H1 (cell line): ENCODE data around the gene GPR160.

Experiments used
- CHD2 ChIP-seq: IDR thresholded peaks from 2 replicates; pipeline ENCODE4 v1.6.1; 2012; ENCODE audit warnings: low read length, improper control_type of control experiment
- CTCF ChIP-seq, 3 experiments: IDR thresholded peaks; 1 replicate in 2 of 3; 2 replicates in 1 of 3; pipeline versions ENCODE4 v1.5.1 to v1.6.1; 2011; ENCODE audit warnings: low read length in 3 of 3, mild to moderate bottlenecking in 3 of 3, inconsistent platforms in 2 of 3, low read depth in 1 of 3, moderate library complexity in 1 of 3; ENCODE audit not compliant: insufficient read depth in 1 of 3; ENCODE audit errors: control extremely low read depth in 1 of 3
- EZH2 ChIP-seq: fragments of 200-600 bp; sonication (generic); IDR thresholded peaks from 2 replicates; pipeline ENCODE4 v1.7.1; 2012; ENCODE audit warnings: low read depth, mild to moderate bottlenecking, moderate library complexity, low read length, inconsistent platforms; ENCODE audit not compliant: severe bottlenecking
- HDAC6 ChIP-seq: IDR thresholded peaks from one replicate; pipeline ENCODE4 v1.7.1; 2012; ENCODE audit warnings: low read depth, mild to moderate bottlenecking, inconsistent platforms, low read length, moderate library complexity
- POLR2A ChIP-seq, 2 experiments: IDR thresholded peaks; 1 replicate in 1 of 2; 2 replicates in 1 of 2; pipeline ENCODE4 v1.6.1; 2011; ENCODE audit warnings: low read depth in 2 of 2, low read length in 2 of 2, mild to moderate bottlenecking in 2 of 2; ENCODE audit errors: control extremely low read depth in 1 of 2
- SP2 ChIP-seq: IDR thresholded peaks from 2 replicates; pipeline ENCODE4 v1.6.1; 2012; ENCODE audit warnings: mild to moderate bottlenecking, low read length, inconsistent platforms

GRCh38 chr3:170044271-170044670 lies 6.5 kb downstream of the GPR160 start:
- TF ChIP-seq POLR2A (IDR thresholded peaks at IDR 0.05; ENCODE audit: control extremely low read depth in 1 of 2, low read depth in 2 of 2, low read length in 2 of 2): no peak
- TF ChIP-seq CHD2: no peak
- TF ChIP-seq HDAC6: no peak
- no peak for TF ChIP-seq SP2
- TF ChIP-seq EZH2: no peak
- no peak for TF ChIP-seq CTCF (IDR thresholded peaks at IDR 0.05; ENCODE audit: control extremely low read depth in 1 of 3, insufficient read depth in 1 of 3, low read depth in 1 of 3, low read length in 3 of 3)
